Panc1 (cell line): ENCODE measurements around the gene C16orf74. TPM values are rescaled to one million over a fixed set of nuclear protein-coding genes. Genes with fewer than 3 reads are reported as not detected.

ENCODE experiments used
- ATAC-seq: fragments of 200-7000 bp; cut with Tn5 transposase; 2 replicates; pipeline ENCODE4 v1.9.1; 2020; ENCODE audit warnings: mild to moderate bottlenecking, moderate library complexity
- BruUV-seq: library from RNA; stranded (reverse); fragments of 400-500 nt; replicated peaks from 2 replicates; lab custom pipeline; 2021; lab: Mats Ljungman, UMichigan
- CTCF ChIA-PET: fragments of 300-600 bp; sonication (Branson Sonifier 250); formaldehyde crosslinking; loops from one replicate; lab custom pipeline; 2022; ENCODE audit warnings: antibody characterized with exemption; lab: Charles Lee
- POLR2A ChIA-PET: fragments of 300-600 bp; sonication (Branson Sonifier 250); formaldehyde crosslinking; loops from one replicate; lab custom pipeline; 2022; ENCODE audit warnings: antibody characterized with exemption; lab: Charles Lee
- DNase-seq: peaks from one replicate; pipeline ENCODE4 v3.0.0-alpha.2; 2010; ENCODE audit warnings: low read depth, low spot score
- H3K27ac ChIP-seq: 2 replicates; pipeline ENCODE4 v1.5.1; 2011; ENCODE audit warnings: mild to moderate bottlenecking, low read length, inconsistent platforms
- H3K27me3 ChIP-seq: fragments of 200-500 bp; sonication (Bioruptor generic); 2 replicates; pipeline ENCODE4 v1.6.0; 2014; ENCODE audit warnings: low read length, inconsistent platforms; ENCODE audit not compliant: control insufficient read depth, insufficient read depth
- H3K36me3 ChIP-seq: fragments of 200-500 bp; sonication (Bioruptor generic); 2 replicates; pipeline ENCODE4 v1.5.1; 2014; ENCODE audit warnings: inconsistent platforms, mild to moderate bottlenecking, low read length, moderate library complexity; ENCODE audit not compliant: control insufficient read depth, insufficient read depth
- H3K4me1 ChIP-seq: 2 replicates; pipeline ENCODE4 v1.5.1; 2011; ENCODE audit warnings: inconsistent platforms, mild to moderate bottlenecking, low read length, moderate library complexity; ENCODE audit not compliant: control insufficient read depth, insufficient read depth
- H3K4me3 ChIP-seq, 2 experiments: 2 replicates each; pipeline ENCODE4 v1.5.1; 2011 to 2012; ENCODE audit warnings: low read depth in 2 of 2, low read length in 2 of 2, mild to moderate bottlenecking in 2 of 2, inconsistent platforms in 1 of 2, moderate library complexity in 1 of 2
- H3K9me3 ChIP-seq: fragments of 200-500 bp; sonication (Bioruptor generic); 2 replicates; pipeline ENCODE4 v1.5.1; 2014; ENCODE audit warnings: low read depth, mild to moderate bottlenecking, inconsistent platforms, low read length, moderate library complexity; ENCODE audit not compliant: control insufficient read depth, insufficient read depth
- CTCF ChIP-seq: fragments of 450-650 bp; IDR thresholded peaks from 2 replicates; pipeline ENCODE4 v1.5.1; 2017; ENCODE audit warnings: mild to moderate bottlenecking
- POLR2AphosphoS5 ChIP-seq: IDR thresholded peaks from 2 replicates; pipeline ENCODE4 v1.6.1; 2012; ENCODE audit warnings: mild to moderate bottlenecking, low read depth, low read length, moderate library complexity
- SIN3A ChIP-seq: IDR thresholded peaks from 2 replicates; pipeline ENCODE4 v1.6.1; 2012; ENCODE audit warnings: low read depth, mild to moderate bottlenecking, low read length, moderate library complexity, borderline replicate concordance; ENCODE audit not compliant: insufficient read depth
- TCF7L2 ChIP-seq: IDR thresholded peaks from 2 replicates; pipeline ENCODE4 v1.6.1; 2011; ENCODE audit warnings: mild to moderate bottlenecking, low read depth, low read length, inconsistent platforms
- in situ Hi-C: cut with HindIII; loops from 2 replicates; pipeline ENCODE4 v1.10.0; 2016; ENCODE audit warnings: low sequenced_read_pairs, low pct_unique_long_range_greater_than_20kb
- intact Hi-C: fragments of 100-400 bp; cut with micrococcal nuclease; formaldehyde crosslinking; loops from one replicate; pipeline ENCODE4 v1.10.0; 2022; ENCODE audit not compliant: unreplicated experiment
- total RNA-seq: library from RNA; stranded (reverse); gene quantifications from one replicate; pipeline ENCODE4 v1.2.1, GENCODE V29; 2021; ENCODE audit not compliant: unreplicated experiment
- TF ChIP-seq, protein P1 (sequence below), 2 experiments: IDR thresholded peaks; 2 replicates each; pipeline ENCODE4 v1.6.1; 2011 to 2012; ENCODE audit warnings: low read depth in 2 of 2, control low read depth in 1 of 2, low read length in 1 of 2, mild to moderate bottlenecking in 1 of 2, moderate library complexity in 1 of 2; ENCODE audit not compliant: insufficient read depth in 1 of 2

Gene C16orf74
- total RNA-seq, 1 experiment from 2014 or later: 1.5 TPM

DNA sequence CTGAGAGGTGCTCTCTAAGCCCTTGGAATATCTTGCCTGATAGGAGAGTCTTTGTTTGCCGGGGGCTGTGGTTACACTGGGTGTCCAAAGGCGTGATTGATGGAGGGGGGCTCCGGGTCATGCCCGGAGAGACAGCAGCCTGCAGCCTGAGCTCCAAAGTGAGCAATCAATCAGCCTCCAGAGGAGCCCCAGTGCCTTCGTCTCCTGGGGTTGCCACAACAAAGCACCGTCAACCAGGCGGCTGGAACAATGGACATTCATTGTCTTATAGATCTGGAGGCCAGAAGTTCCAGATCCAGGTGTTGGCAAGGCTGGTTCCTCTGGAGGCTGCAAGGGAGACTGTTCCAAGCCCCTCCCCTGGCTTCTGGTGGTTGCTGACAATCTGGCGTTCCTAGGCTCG lies 38.1 kb downstream of the C16orf74 start:
- ChIA-PET CTCF (no interaction called here), POLR2A (no interaction called here)
- in situ Hi-C loops (no loop called here), intact Hi-C loops (no loop called here)
- no TSS peak for BruUV-seq
- DNase-seq (no peak), ATAC-seq (no peak)
- H3K9me3 ChIP-seq: no peaks in the 10 kb centered on the region
- H3K4me1 ChIP-seq: peaks cover 9% of the 10 kb centered on the region; the same call in 1 of the 2 replicates
- TF ChIP-seq, protein P1, sequence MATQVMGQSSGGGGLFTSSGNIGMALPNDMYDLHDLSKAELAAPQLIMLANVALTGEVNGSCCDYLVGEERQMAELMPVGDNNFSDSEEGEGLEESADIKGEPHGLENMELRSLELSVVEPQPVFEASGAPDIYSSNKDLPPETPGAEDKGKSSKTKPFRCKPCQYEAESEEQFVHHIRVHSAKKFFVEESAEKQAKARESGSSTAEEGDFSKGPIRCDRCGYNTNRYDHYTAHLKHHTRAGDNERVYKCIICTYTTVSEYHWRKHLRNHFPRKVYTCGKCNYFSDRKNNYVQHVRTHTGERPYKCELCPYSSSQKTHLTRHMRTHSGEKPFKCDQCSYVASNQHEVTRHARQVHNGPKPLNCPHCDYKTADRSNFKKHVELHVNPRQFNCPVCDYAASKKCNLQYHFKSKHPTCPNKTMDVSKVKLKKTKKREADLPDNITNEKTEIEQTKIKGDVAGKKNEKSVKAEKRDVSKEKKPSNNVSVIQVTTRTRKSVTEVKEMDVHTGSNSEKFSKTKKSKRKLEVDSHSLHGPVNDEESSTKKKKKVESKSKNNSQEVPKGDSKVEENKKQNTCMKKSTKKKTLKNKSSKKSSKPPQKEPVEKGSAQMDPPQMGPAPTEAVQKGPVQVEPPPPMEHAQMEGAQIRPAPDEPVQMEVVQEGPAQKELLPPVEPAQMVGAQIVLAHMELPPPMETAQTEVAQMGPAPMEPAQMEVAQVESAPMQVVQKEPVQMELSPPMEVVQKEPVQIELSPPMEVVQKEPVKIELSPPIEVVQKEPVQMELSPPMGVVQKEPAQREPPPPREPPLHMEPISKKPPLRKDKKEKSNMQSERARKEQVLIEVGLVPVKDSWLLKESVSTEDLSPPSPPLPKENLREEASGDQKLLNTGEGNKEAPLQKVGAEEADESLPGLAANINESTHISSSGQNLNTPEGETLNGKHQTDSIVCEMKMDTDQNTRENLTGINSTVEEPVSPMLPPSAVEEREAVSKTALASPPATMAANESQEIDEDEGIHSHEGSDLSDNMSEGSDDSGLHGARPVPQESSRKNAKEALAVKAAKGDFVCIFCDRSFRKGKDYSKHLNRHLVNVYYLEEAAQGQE (IDR thresholded peaks at IDR 0.05; ENCODE audit: insufficient read depth in 1 of 2, low read depth in 2 of 2, low read length in 1 of 2): no peak
- no peak for TF ChIP-seq CTCF
- no peak for TF ChIP-seq POLR2AphosphoS5
- no peak for TF ChIP-seq TCF7L2
- no peak for TF ChIP-seq SIN3A
- H3K36me3 ChIP-seq: no peaks in the 10 kb centered on the region
- no peak overlapping the region for H3K27ac ChIP-seq
- H3K4me3 ChIP-seq: no peak overlapping the region
- H3K27me3 ChIP-seq: no peaks in the 10 kb centered on the region

DNA sequence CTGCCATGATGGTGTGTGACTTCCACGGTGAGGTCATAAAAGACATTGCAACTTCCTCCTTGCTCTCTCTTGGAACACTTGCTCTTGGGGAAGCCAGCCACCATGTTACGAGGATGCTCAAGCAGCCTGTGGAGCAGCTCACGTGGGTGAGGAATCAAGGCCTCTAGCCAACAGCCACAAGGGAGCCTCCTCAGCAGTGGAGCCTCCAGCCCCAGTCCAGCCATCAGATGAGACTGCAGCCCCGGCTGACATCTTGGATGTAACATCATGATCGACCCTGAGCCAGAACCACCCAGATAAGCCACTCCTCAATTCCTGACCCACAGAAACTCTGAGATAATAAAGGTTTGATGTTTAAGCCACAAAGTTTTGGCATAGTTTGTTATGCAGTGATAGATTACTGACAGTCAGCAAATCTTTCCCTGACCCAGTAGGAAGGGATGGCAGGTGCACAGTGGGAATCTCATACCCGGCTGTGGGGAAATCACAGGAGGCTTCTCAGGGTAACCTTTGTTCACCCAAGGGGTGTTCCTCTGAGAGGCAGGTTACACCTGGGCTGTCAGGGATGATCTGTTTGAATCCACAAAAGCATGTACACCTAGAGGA lies 38.8 kb downstream of the C16orf74 start:
- no peak overlapping the region for H3K4me3 ChIP-seq
- ChIA-PET CTCF (no interaction called here), POLR2A (no interaction called here)
- H3K27ac ChIP-seq: no peak overlapping the region
- BruUV-seq: no TSS peak
- H3K9me3 ChIP-seq: no peaks in the 10 kb centered on the region
- no peaks in the 10 kb centered on the region for H3K36me3 ChIP-seq
- no peak for DNase-seq
- 0 out of 2 replicates have a peak, but pooled peaks cover 4% of the 10 kb centered on the region for H3K4me1 ChIP-seq
- TF ChIP-seq, protein P1 (IDR thresholded peaks at IDR 0.05; ENCODE audit: insufficient read depth in 1 of 2, low read depth in 2 of 2, low read length in 1 of 2): no peak
- TF ChIP-seq SIN3A (no peak), CTCF (no peak), POLR2AphosphoS5 (no peak), TCF7L2 (no peak)
- H3K27me3 ChIP-seq: no peaks in the 10 kb centered on the region
- no peak for ATAC-seq
- intact Hi-C loops: no loop called here
- in situ Hi-C loops: no loop called here
